AG04450 (cell line): ENCODE data around the gene MPZL2. TPM values are rescaled to one million over a fixed set of nuclear protein-coding genes. Genes with fewer than 3 reads are reported as not detected.
"Not testable (repeated sequence)": the region's sequence is repeated elsewhere in the genome, so short reads cannot be mapped to it uniquely, and the experiment has no call there.

ENCODE experiments used
- CTCF ChIA-PET: fragments of 300-600, 350-600 bp; formaldehyde crosslinking; extraction: SDS; loops from one replicate; lab custom pipeline; 2022; ENCODE audit warnings: antibody characterized with exemption, inconsistent platforms; lab: Charles Lee
- POLR2A ChIA-PET: fragments of 350-600 bp; formaldehyde crosslinking; extraction: SDS; loops from one replicate; lab custom pipeline; 2021; ENCODE audit warnings: antibody characterized with exemption, inconsistent platforms; lab: Yijun Ruan, JAX
- DNase-seq: peaks from one replicate; pipeline ENCODE4 v3.0.0-alpha.2; 2011; ENCODE audit warnings: low read depth, low spot score
- H3K27ac ChIP-seq: one replicate; pipeline ENCODE4 v1.5.1; 2012; ENCODE audit warnings: low read depth, low read length, control low read depth
- H3K27me3 ChIP-seq: one replicate; pipeline ENCODE4 v1.6.0; 2012; ENCODE audit warnings: low read length; ENCODE audit not compliant: control insufficient read depth, insufficient read depth
- H3K4me3 ChIP-seq: 2 replicates; pipeline ENCODE4 v1.5.1; 2011; ENCODE audit warnings: mild to moderate bottlenecking, low read depth, low read length, control low read depth
- H3K9me3 ChIP-seq: 2 replicates; pipeline ENCODE4 v1.5.1; 2012; ENCODE audit warnings: low read length; ENCODE audit not compliant: control insufficient read depth, insufficient read depth
- CTCF ChIP-seq: IDR thresholded peaks from 2 replicates; pipeline ENCODE4 v1.5.1; 2011; ENCODE audit warnings: low read depth, low read length, control low read depth, inconsistent platforms
- polyA plus RNA-seq: library from polyadenylated mRNA; depleted of rRNA; stranded (reverse); fragments of >200 nt; gene quantifications from 2 replicates; pipeline ENCODE4 v1.2.3, GENCODE V29; 2011

The MPZL2 gene
- polyA plus RNA-seq, 1 experiment, result not detected

GRCh38 chr11:118310271-118310670 lies 46.2 kb upstream of the MPZL2 start:
- ChIA-PET CTCF (no interaction called here), POLR2A (no interaction called here)
- peaks cover 21% of the 10 kb centered on the region for H3K27me3 ChIP-seq
- DNase-seq, result no peak
- no peak overlapping the region for H3K4me3 ChIP-seq
- no peaks in the 10 kb centered on the region for H3K9me3 ChIP-seq
- H3K27ac ChIP-seq, result no peak overlapping the region
- no peak for TF ChIP-seq CTCF

DNA sequence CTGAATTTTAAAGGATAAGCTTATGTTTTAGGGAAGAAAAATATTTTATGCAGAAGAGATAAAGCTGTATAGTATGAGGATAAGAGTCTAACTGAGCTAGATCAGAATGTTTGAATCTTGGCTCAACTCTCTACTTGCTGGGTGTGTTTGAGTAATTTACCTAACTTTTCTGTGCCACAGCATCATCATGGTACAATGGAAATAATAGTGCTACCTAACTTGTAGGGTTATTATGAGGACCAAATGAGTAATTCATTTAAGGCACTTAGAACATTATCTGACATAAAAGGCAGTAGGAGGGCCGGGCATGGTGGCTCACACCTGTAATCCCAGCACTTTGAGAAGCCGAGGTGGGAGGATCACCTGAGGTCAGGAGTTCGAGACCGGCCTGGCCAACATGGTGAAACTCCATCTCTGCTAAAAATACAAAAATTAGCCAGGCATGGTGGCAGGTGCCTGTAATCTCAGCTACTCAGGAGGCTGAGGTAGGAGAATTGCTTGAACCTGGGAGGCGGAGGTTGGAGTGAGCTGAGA lies 45.0 kb upstream of the MPZL2 start:
- H3K27ac ChIP-seq, DNase-seq, POLR2A ChIA-PET, H3K4me3 ChIP-seq, H3K9me3 ChIP-seq: not testable (repeated sequence)
- CTCF ChIA-PET, result interaction anchor here (1.4 kb wide), 1 partner anchor 14 kb away, joined by 4 read pairs; no protein-coding TSS in a partner anchor
- H3K27me3 ChIP-seq, result peaks cover 13% of the 10 kb centered on the region

DNA sequence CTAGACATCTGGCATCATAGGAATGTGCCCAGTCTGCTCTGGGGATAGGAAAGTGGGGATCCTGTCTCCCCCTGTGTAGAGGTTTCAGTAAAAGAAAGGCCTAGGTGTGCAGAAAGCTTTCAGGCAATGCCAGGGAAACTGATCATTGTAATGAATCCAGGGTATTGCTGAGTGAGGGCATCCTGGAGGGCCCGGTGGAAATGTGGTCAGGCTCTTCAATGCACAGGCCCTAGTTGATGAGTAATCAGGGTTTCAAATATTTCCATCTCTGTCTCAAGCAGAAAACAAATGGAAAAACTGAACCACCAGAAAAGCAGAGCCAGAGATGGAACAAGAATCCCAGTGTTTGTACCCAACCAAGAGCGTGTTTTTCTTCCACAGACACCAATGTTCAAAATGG lies 42.5 kb upstream of the MPZL2 start:
- POLR2A ChIA-PET, result no interaction called here
- no peak overlapping the region for H3K4me3 ChIP-seq
- no peak overlapping the region for H3K27ac ChIP-seq
- TF ChIP-seq CTCF, result no peak
- no peak for DNase-seq
- no peaks in the 10 kb centered on the region for H3K9me3 ChIP-seq
- CTCF ChIA-PET, result no interaction called here
- H3K27me3 ChIP-seq, result peaks cover 9% of the 10 kb centered on the region

GRCh38 chr11:118305726-118306125 lies 41.6 kb upstream of the MPZL2 start:
- Histone ChIP-seq H3K9me3 (no peaks in the 10 kb centered on the region), H3K27me3 (peaks cover 7% of the 10 kb centered on the region), H3K27ac (no peak overlapping the region), H3K4me3 (no peak overlapping the region)
- ChIA-PET CTCF (no interaction called here), POLR2A (no interaction called here)
- TF ChIP-seq CTCF, result no peak
- DNase-seq, result no peak

GRCh38 chr11:118304568-118305248 lies 40.6 kb upstream of the MPZL2 start, which contains the start of gene CD3E:
Gene CD3E (plus strand): TSS chr11:118304730. CDS start chr11:118304953, 223 bp downstream.
- TF ChIP-seq CTCF, result no peak
- H3K27ac ChIP-seq, result no peak within 1 kb of the TSS
- no peak for DNase-seq
- POLR2A ChIA-PET, result no interaction called here
- no peak within 1 kb of the TSS for H3K4me3 ChIP-seq
- peaks cover 7% of the 10 kb centered on the region for H3K27me3 ChIP-seq
- no peaks in the 10 kb centered on the region for H3K9me3 ChIP-seq
- CTCF ChIA-PET, result no interaction called here
